Nephron progenitor cell (in vitro differentiated cells): ENCODE results near the gene AGFG2.

Source experiments
- DNase-seq: peaks from one replicate; pipeline ENCODE4 v3.0.0; 2021
- H3K27ac Mint-ChIP-seq: 2 replicates; pipeline ENCODE4 v1.8.0; 2021; ENCODE audit warnings: mild to moderate bottlenecking, moderate library complexity, mixed read lengths
- H3K27me3 Mint-ChIP-seq: 2 replicates; pipeline ENCODE4 v1.8.0; 2021; ENCODE audit warnings: mild to moderate bottlenecking, low read depth, mixed read lengths; ENCODE audit not compliant: poor library complexity
- H3K36me3 Mint-ChIP-seq: 2 replicates; pipeline ENCODE4 v1.8.0; 2021; ENCODE audit warnings: low read depth, mixed read lengths
- H3K4me1 Mint-ChIP-seq: 2 replicates; pipeline ENCODE4 v1.8.0; 2021; ENCODE audit warnings: mixed read lengths
- H3K4me3 Mint-ChIP-seq: 2 replicates; pipeline ENCODE4 v1.8.0; 2021; ENCODE audit warnings: mild to moderate bottlenecking, moderate library complexity, mixed read lengths
- H3K9me3 Mint-ChIP-seq: 2 replicates; pipeline ENCODE4 v1.8.0; 2021; ENCODE audit warnings: mild to moderate bottlenecking, moderate library complexity, mixed read lengths
- TF ChIP-seq, protein P1 (sequence below): fragments of 200-600 bp; sonication (generic); IDR thresholded peaks from 2 replicates; pipeline ENCODE4 v1.5.0; 2021; ENCODE audit warnings: antibody characterized with exemption

Gene AGFG2

DNA sequence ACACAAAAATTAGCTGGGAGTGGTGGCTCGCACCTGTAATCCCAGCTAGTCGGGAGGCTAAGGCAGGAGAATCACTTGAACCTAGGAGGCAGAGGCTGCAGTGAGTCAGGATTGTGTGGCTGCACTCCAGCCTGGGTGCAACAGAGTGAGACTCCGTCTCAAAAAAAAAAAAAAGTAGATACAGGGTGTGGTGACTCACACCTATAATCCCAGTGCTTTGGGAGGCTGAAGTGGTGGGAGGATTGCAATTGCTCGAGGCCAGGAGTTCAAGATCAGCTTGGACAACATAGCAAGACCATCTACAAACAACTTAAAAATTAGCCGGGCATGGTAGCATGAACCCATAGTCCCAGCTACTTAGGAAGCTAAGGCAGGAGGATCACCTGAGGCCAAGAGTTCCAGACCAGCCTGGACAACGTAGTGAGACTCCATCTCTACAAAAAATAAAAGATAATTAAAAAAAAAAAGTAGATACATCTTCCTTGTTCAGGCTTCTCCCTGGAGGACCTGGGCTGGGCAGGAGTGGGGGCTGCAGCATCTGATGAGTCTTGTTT, 75.4 kb downstream of the AGFG2 start:
- H3K27me3 Mint-ChIP-seq: peaks cover 17% of the 10 kb centered on the region
- TF ChIP-seq, protein P1, sequence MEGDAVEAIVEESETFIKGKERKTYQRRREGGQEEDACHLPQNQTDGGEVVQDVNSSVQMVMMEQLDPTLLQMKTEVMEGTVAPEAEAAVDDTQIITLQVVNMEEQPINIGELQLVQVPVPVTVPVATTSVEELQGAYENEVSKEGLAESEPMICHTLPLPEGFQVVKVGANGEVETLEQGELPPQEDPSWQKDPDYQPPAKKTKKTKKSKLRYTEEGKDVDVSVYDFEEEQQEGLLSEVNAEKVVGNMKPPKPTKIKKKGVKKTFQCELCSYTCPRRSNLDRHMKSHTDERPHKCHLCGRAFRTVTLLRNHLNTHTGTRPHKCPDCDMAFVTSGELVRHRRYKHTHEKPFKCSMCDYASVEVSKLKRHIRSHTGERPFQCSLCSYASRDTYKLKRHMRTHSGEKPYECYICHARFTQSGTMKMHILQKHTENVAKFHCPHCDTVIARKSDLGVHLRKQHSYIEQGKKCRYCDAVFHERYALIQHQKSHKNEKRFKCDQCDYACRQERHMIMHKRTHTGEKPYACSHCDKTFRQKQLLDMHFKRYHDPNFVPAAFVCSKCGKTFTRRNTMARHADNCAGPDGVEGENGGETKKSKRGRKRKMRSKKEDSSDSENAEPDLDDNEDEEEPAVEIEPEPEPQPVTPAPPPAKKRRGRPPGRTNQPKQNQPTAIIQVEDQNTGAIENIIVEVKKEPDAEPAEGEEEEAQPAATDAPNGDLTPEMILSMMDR: no peak
- peaks cover 13% of the 10 kb centered on the region for H3K4me1 Mint-ChIP-seq
- no peak for DNase-seq
- no peak overlapping the region for H3K4me3 Mint-ChIP-seq
- H3K9me3 Mint-ChIP-seq: no peaks in the 10 kb centered on the region
- H3K36me3 Mint-ChIP-seq: peaks cover 15% of the 10 kb centered on the region
- no peak overlapping the region for H3K27ac Mint-ChIP-seq
